GM23248 (cell line): Measurements from ENCODE around the gene OLFML2B.

Source experiments
- EZH2 ChIP-seq: fragments of 200-600 bp; sonication (generic); IDR thresholded peaks from 2 replicates; pipeline ENCODE4 v1.6.1; 2018; ENCODE audit warnings: antibody characterized with exemption, mild to moderate bottlenecking; ENCODE audit not compliant: insufficient read depth, poor library complexity, severe bottlenecking
- EZH2phosphoT487 ChIP-seq: fragments of 200-600 bp; sonication (generic); IDR thresholded peaks from 2 replicates; pipeline ENCODE4 v1.6.1; 2018; ENCODE audit warnings: antibody characterized with exemption, moderate library complexity, mild to moderate bottlenecking, low read depth; ENCODE audit not compliant: insufficient read depth

DNA sequence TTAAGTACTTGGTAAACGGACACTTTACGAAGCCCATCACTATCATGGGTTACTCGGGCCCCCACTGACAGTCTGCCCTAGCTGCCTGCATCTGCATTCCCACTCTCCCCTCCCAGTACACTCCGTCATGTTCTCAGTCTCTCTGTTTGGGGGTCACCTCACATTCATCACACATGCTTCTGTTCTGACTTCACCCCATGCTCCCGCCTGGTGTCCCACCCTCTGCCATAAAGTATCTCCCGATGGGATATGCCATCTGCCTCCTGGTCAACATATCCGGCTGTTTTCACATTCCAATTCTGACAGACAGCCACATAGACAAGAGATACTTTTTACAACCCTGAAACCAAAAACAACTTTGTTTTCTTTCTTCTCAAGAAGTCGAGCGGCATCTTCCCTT is 1.0 kb downstream of the OLFML2B start:
- no peak for TF ChIP-seq EZH2
- TF ChIP-seq EZH2phosphoT487, result no peak
